ENCODE data around the gene PIK3R1. TPM values are rescaled to one million over a fixed set of nuclear protein-coding genes. Genes with fewer than 3 reads are reported as not detected.

Gene PIK3R1
- total RNA-seq, 2 donors from 2014 or later: 29.8 to 30.2 TPM

GRCh38 chr5:68237715-68238114 lies 22.2 kb downstream of the PIK3R1 start:
- Histone ChIP-seq H3K36me3 (ENCODE audit: control insufficient read depth, insufficient read depth, low read length) (no peaks in the 10 kb centered on the region), H3K4me3 (ENCODE audit: low read length) (no peak overlapping the region), H3K9me3 (ENCODE audit: control insufficient read depth, low read length) (no peaks in the 10 kb centered on the region), H3K27ac (ENCODE audit: low read depth, low read length) (no peak overlapping the region), H3K9ac (ENCODE audit: extremely low read depth, low read length, poor library complexity, severe bottlenecking) (no peak overlapping the region), H3K27me3 (ENCODE audit: control insufficient read depth, insufficient read depth, low read length, poor library complexity, severe bottlenecking) (no peaks in the 10 kb centered on the region), H3K4me1 (ENCODE audit: control insufficient read depth, insufficient read depth, low read length) (no peaks in the 10 kb centered on the region)
- no peak for DNase-seq
- Mint-ChIP-seq H3K36me3 (ENCODE audit: low read depth) (no peaks in the 10 kb centered on the region), H3K9me3 (no peaks in the 10 kb centered on the region), H3K4me3 (no peak overlapping the region), H3K27me3 (ENCODE audit: insufficient read depth) (no peaks in the 10 kb centered on the region), H3K4me1 (peaks cover 19% of the 10 kb centered on the region), H3K27ac (no peak overlapping the region)
- TF ChIP-seq CTCF (conservative IDR thresholded peaks at IDR 0.05): no peak
- WGBS, 2 experiments (ENCODE audit: insufficient coverage in 1 of 2, insufficient read length in 1 of 2): 55% methylated on average over 2 of the region's 2 CpGs; no CpG with 5 or more reads in 1 of the 2 experiments

GRCh38 chr5:68239487-68239886 lies 23.9 kb downstream of the PIK3R1 start:
- TF ChIP-seq CTCF (conservative IDR thresholded peaks at IDR 0.05): no peak
- Histone ChIP-seq H3K36me3 (ENCODE audit: control insufficient read depth, insufficient read depth, low read length) (no peaks in the 10 kb centered on the region), H3K27ac (ENCODE audit: low read depth, low read length) (no peak overlapping the region), H3K9ac (ENCODE audit: extremely low read depth, low read length, poor library complexity, severe bottlenecking) (no peak overlapping the region), H3K4me3 (ENCODE audit: low read length) (no peak overlapping the region), H3K9me3 (ENCODE audit: control insufficient read depth, low read length) (no peaks in the 10 kb centered on the region), H3K27me3 (ENCODE audit: control insufficient read depth, insufficient read depth, low read length, poor library complexity, severe bottlenecking) (no peaks in the 10 kb centered on the region), H3K4me1 (ENCODE audit: control insufficient read depth, insufficient read depth, low read length) (no peaks in the 10 kb centered on the region)
- 30 to 87% methylated on average over 2 to 7 of the region's 7 CpGs for WGBS, 2 experiments (ENCODE audit: insufficient coverage in 1 of 2, insufficient read length in 1 of 2)
- H3K27me3 Mint-ChIP-seq (ENCODE audit: insufficient read depth): no peaks in the 10 kb centered on the region
- H3K36me3 Mint-ChIP-seq (ENCODE audit: low read depth): peaks cover 5% of the 10 kb centered on the region
- no peak overlapping the region for H3K27ac Mint-ChIP-seq
- no peaks in the 10 kb centered on the region for H3K9me3 Mint-ChIP-seq
- no peak overlapping the region for H3K4me3 Mint-ChIP-seq
- DNase-seq: no peak
- H3K4me1 Mint-ChIP-seq: peaks cover 20% of the 10 kb centered on the region

- Histone ChIP-seq H3K9ac (ENCODE audit: extremely low read depth, low read length, poor library complexity, severe bottlenecking) (no peak overlapping the region), H3K4me1 (ENCODE audit: control insufficient read depth, insufficient read depth, low read length) (no peaks in the 10 kb centered on the region), H3K27me3 (ENCODE audit: control insufficient read depth, insufficient read depth, low read length, poor library complexity, severe bottlenecking) (no peaks in the 10 kb centered on the region), H3K27ac (ENCODE audit: low read depth, low read length) (no peak overlapping the region), H3K9me3 (ENCODE audit: control insufficient read depth, low read length) (no peaks in the 10 kb centered on the region), H3K36me3 (ENCODE audit: control insufficient read depth, insufficient read depth, low read length) (no peaks in the 10 kb centered on the region), H3K4me3 (ENCODE audit: low read length) (no peak overlapping the region)
- DNase-seq: no peak
- no peaks in the 10 kb centered on the region for H3K9me3 Mint-ChIP-seq
- no peaks in the 10 kb centered on the region for H3K27me3 Mint-ChIP-seq (ENCODE audit: insufficient read depth)
- H3K4me1 Mint-ChIP-seq: peaks cover 21% of the 10 kb centered on the region
- no peak overlapping the region for H3K27ac Mint-ChIP-seq
- no peak for TF ChIP-seq CTCF (conservative IDR thresholded peaks at IDR 0.05)
- H3K36me3 Mint-ChIP-seq (ENCODE audit: low read depth): peaks cover 5% of the 10 kb centered on the region
- H3K4me3 Mint-ChIP-seq: no peak overlapping the region
These were observed 24.6 kb downstream of the PIK3R1 start for GRCh38 chr5:68240202-68240601.
